Left hindlimb (tissue), 1 donor: ENCODE measurements around the gene RCN1.
A peak's percentile ranks its signal among the peaks of the same experiment; 100 is the strongest.
"Not testable (repeated sequence)": the region's sequence is repeated elsewhere in the genome, so short reads cannot be mapped to it uniquely, and the experiment has no call there.

Experiments used
- DNase-seq: peaks from one replicate; pipeline ENCODE4 v3.0.0-alpha.2; 2018

Gene RCN1

GRCh38 chr11:32080361-32080980 lies 10.4 kb upstream of the RCN1 start:
- DNase-seq: no peak

GRCh38 chr11:32081129-32081641 lies 9.7 kb upstream of the RCN1 start:
- no peak for DNase-seq

- no peak for DNase-seq
Measured at GRCh38 chr11:32081901-32082300, 9.0 kb upstream of the RCN1 start.

- DNase-seq: no peak
Measured at GRCh38 chr11:32082346-32082986, 8.4 kb upstream of the RCN1 start.

- no peak for DNase-seq
Measured at GRCh38 chr11:32087597-32087996, 3.3 kb upstream of the RCN1 start.

GRCh38 chr11:32088117-32088941 lies 2.5 kb upstream of the RCN1 start:
- peak; percentile 41 for DNase-seq

- DNase-seq: no peak
Measured at GRCh38 chr11:32092581-32093170, 1.8 kb downstream of the RCN1 start.

GRCh38 chr11:32094923-32095322 lies 4.0 kb downstream of the RCN1 start:
- DNase-seq: no peak

GRCh38 chr11:32098142-32098903 lies 7.4 kb downstream of the RCN1 start:
- no peak for DNase-seq

- DNase-seq: no peak
Measured at GRCh38 chr11:32099516-32099915, 8.6 kb downstream of the RCN1 start.

GRCh38 chr11:32100495-32100894 lies 9.6 kb downstream of the RCN1 start:
- DNase-seq: no peak

GRCh38 chr11:32101791-32102190 lies 10.9 kb downstream of the RCN1 start:
- DNase-seq: no peak

- DNase-seq: not testable (repeated sequence)
Measured at GRCh38 chr11:32103121-32103719, 12.3 kb downstream of the RCN1 start.

- DNase-seq: no peak
Measured at GRCh38 chr11:32103941-32104340, 13.1 kb downstream of the RCN1 start.

GRCh38 chr11:32105871-32106560 lies 15.1 kb downstream of the RCN1 start:
- no peak for DNase-seq

GRCh38 chr11:32107647-32108046 lies 16.8 kb downstream of the RCN1 start:
- DNase-seq: no peak

GRCh38 chr11:32108576-32108975 lies 17.7 kb downstream of the RCN1 start:
- DNase-seq: no peak

- DNase-seq: no peak
Measured at GRCh38 chr11:32109138-32109537, 18.3 kb downstream of the RCN1 start.

- no peak for DNase-seq
Measured at GRCh38 chr11:32109592-32109991, 18.7 kb downstream of the RCN1 start.

GRCh38 chr11:32110795-32111194 lies 19.9 kb downstream of the RCN1 start:
- DNase-seq: no peak

- no peak for DNase-seq
Measured at GRCh38 chr11:32113200-32113919, 22.5 kb downstream of the RCN1 start.
